Measurements from ENCODE around the gene LPCAT3. TPM values are rescaled to one million over a fixed set of nuclear protein-coding genes. Genes with fewer than 3 reads are reported as not detected.

The LPCAT3 gene, protein sequence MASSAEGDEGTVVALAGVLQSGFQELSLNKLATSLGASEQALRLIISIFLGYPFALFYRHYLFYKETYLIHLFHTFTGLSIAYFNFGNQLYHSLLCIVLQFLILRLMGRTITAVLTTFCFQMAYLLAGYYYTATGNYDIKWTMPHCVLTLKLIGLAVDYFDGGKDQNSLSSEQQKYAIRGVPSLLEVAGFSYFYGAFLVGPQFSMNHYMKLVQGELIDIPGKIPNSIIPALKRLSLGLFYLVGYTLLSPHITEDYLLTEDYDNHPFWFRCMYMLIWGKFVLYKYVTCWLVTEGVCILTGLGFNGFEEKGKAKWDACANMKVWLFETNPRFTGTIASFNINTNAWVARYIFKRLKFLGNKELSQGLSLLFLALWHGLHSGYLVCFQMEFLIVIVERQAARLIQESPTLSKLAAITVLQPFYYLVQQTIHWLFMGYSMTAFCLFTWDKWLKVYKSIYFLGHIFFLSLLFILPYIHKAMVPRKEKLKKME
- total RNA-seq (10 to 100 TPM; 19.9 to 66.3 (median 46.8) TPM), polyA plus RNA-seq (10 to 100 TPM; 26.9 to 43.4 TPM)
- long read RNA-seq, donor 1, transcript LPCAT3-201 (13 exons, 2,268 nt): major isoform, 24 of 39 reads
- long read RNA-seq, donor 1, partial matches to known transcripts: 11 of 39 reads
- long read RNA-seq, donor 1, other reads (novel, unspliced or antisense): 4 of 39 reads
- long read RNA-seq, donor 2, transcript LPCAT3-201 (13 exons, 2,268 nt): major isoform, 194 of 247 reads
- long read RNA-seq, donor 2, partial matches to known transcripts: 35 of 247 reads
- long read RNA-seq, donor 2, other reads (novel, unspliced or antisense): 18 of 247 reads
- long read RNA-seq, donor 3, transcript LPCAT3-201 (13 exons, 2,268 nt): major isoform, 36 of 50 reads
- long read RNA-seq, donor 3, partial matches to known transcripts: 7 of 50 reads
- long read RNA-seq, donor 3, other reads (novel, unspliced or antisense): 7 of 50 reads

DNA sequence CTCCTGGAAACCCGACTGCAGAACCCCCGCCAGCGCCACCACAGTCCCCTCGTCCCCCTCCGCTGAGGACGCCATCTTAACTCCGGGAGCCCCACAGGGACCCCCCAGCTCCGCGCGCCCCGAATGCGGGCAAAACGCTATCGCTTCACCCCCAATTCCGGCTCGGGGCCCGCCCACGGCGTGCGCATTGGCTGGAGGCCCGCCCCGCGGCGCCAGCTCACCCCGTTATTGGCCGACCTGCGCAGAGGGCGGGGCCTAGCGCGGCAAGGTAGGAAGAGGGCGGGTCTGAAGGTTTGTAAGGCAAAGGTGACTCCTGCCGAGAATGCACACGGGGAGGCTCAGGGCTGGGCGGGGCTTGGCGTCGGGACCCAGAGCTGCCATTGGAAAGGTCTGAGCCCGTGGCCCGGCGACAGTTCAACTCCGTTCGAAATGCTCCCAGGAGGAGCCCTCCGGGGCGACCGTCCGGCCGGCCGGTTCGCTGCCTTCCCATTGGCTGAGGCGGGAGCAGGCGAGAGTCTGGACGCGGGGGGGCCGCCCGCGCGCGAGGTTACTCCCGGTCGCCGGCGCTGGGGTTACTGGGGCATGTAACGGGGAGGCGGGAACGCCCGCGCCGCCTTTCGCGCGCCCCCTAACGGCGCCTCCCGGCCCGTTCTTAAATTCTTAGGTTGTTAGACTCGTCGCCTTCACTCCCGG is at the start of gene LPCAT3:
LPCAT3 (minus strand) TSS at position 127 of the 693 bp plus-strand sequence; CDS start at position 75, 52 bp downstream.
- peak; percentile 97 to 99 (median 98) for DNase-seq
- Histone ChIP-seq H3K27me3 (no peaks in the 10 kb centered on the region), H3K27ac (peak within 1 kb of the TSS; percentile 48 to 96 (median 94)), H3K36me3 (peaks cover 0 to 11% (median 0%) of the 10 kb centered on the region in 9 donors), H3K4me3 (peak within 1 kb of the TSS; percentile 53 to 96 (median 78)), H3K9me3 (no peaks in the 10 kb centered on the region), H3K4me1 (peaks cover 0 to 38% (median 19%) of the 10 kb centered on the region in 12 donors)
- 0 to 1% (median 0%) methylated on average over 20 to 77 of the region's 77 CpGs for WGBS, 4 donors
- peak in 1 of 2 donors; percentile 76 for TF ChIP-seq POLR2A (IDR thresholded peaks at IDR 0.05)
- TF ChIP-seq, protein P1, sequence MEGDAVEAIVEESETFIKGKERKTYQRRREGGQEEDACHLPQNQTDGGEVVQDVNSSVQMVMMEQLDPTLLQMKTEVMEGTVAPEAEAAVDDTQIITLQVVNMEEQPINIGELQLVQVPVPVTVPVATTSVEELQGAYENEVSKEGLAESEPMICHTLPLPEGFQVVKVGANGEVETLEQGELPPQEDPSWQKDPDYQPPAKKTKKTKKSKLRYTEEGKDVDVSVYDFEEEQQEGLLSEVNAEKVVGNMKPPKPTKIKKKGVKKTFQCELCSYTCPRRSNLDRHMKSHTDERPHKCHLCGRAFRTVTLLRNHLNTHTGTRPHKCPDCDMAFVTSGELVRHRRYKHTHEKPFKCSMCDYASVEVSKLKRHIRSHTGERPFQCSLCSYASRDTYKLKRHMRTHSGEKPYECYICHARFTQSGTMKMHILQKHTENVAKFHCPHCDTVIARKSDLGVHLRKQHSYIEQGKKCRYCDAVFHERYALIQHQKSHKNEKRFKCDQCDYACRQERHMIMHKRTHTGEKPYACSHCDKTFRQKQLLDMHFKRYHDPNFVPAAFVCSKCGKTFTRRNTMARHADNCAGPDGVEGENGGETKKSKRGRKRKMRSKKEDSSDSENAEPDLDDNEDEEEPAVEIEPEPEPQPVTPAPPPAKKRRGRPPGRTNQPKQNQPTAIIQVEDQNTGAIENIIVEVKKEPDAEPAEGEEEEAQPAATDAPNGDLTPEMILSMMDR (IDR thresholded peaks at IDR 0.05): peak; percentile 84 to 96 (median 91)
- intact Hi-C loops (cut with DNase I): loop anchor here in 6 of 10 donors (2.0 to 5.0 kb wide), 9 partner anchors 41 to 94 kb away; partner anchors contain the start of genes EMG1 (in 3 of the 6), PHB2 (in 3 of the 6), C12orf57 (in 1 of the 6) and C1R (in 1 of the 6)
- ATAC-seq: peak; percentile 96 to 97 (median 96)

DNA sequence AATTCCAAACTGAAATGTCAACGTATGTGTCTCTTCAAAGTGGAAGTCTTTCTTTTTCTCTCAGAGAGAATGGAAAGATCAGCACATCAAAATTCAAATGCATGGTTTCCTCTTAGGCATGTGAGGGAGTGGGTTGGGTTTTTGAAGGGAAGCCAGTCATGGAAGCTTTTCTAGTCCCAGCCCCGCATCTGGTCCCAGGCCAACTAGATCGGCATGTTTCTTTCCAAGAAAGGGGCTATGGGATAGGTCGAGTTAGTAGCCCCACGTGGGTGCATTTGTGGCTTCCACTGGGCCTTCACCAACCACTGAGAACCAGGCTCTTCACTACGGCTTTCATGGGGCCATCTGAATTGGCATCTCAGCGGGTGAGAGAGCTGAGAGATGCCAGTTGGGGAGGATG is 48.8 kb upstream of the LPCAT3 start:
- no peak overlapping the region for H3K4me3 ChIP-seq
- H3K4me1 ChIP-seq: peaks cover 0 to 30% (median 9%) of the 10 kb centered on the region in 12 donors
- 86 to 89% (median 89%) methylated on average over 7 of the region's 7 CpGs for WGBS, 4 donors
- intact Hi-C loops (cut with DNase I): no loop called here
- H3K36me3 ChIP-seq: peaks cover 0 to 60% (median 6%) of the 10 kb centered on the region in 9 donors
- no peaks in the 10 kb centered on the region for H3K27me3 ChIP-seq
- ATAC-seq: no peak
- TF ChIP-seq POLR2A (IDR thresholded peaks at IDR 0.05): no peak
- TF ChIP-seq, protein P1 (IDR thresholded peaks at IDR 0.05): no peak
- DNase-seq: no peak
- H3K27ac ChIP-seq: no peak overlapping the region
- H3K9me3 ChIP-seq: no peaks in the 10 kb centered on the region

DNA sequence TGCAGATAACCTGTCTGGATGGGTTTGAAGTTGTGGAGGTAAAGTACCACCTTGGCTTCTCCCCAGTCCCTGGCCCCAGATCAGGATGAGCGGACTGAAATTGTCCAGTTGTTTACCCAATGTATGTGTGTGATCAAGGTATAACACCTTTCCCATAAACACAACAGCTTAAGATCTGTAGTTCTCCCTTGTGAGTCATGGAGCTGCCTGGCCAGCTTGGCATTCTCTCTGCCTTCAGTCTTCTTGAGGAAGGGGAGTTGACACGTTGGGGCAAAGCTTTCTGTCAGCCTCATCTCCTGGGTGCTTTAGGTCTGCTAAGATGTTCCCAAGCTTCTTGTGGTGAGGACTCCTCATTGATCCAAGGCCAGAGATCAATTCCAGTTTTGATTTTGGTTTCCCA is 48.3 kb upstream of the LPCAT3 start:
- peaks cover 0 to 31% (median 9%) of the 10 kb centered on the region in 12 donors for H3K4me1 ChIP-seq
- no peak for ATAC-seq
- H3K27me3 ChIP-seq: no peaks in the 10 kb centered on the region
- no peaks in the 10 kb centered on the region for H3K9me3 ChIP-seq
- H3K36me3 ChIP-seq: peaks cover 0 to 60% (median 6%) of the 10 kb centered on the region in 9 donors
- H3K4me3 ChIP-seq: no peak overlapping the region
- WGBS, 4 donors: 87 to 95% (median 93%) methylated on average over 2 of the region's 2 CpGs
- no peak overlapping the region for H3K27ac ChIP-seq
- TF ChIP-seq POLR2A (IDR thresholded peaks at IDR 0.05): no peak
- TF ChIP-seq, protein P1 (IDR thresholded peaks at IDR 0.05): no peak
- no peak for DNase-seq
- intact Hi-C loops (cut with DNase I): no loop called here
